ENCODE results near the gene ARHGEF39.

DNA sequence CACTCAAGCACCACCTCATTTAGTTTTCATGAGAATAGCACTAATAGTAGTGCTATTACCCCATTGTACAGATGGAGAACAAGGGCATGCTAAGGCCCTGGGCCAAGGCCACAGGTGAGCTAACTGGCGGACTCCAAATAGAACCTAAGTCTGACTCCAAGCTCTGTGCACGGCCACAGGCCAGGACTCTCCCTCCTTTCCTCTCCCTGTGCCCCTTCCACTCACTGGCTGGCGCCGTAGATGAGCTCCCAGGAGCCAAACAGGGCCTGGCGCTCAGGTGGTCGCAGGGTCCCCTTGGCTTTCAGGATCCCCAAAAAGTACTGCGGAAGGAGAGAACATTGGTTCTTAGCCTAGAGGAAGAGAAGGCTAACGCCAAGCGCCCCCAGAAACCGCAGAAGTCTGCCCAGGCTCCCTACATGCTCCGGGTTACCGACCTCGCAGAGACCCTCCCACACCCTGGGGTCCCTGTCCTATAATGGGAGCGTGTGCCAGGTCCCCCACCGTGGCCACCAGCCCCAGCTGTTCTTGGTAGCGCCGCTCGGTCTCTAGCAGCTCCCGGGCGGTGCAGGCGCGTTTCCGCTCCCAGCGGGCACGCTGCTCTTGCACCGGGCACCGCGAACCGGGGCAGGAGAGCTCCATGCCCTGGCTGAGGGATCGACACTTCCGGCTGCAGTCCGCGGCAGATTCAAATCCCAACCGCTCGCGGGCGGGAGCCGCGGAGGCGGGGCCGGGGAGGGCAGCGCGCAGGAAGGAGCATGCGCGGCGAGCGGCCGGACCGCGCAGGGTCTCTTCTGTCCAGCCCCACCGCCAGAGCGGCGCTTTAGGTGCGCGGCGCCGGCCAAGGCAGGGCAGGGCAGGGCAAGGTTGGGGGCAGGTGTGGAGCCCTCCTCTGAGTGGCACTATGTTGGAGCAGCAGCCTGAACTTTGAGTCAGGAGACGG, at the start of gene ARHGEF39:
- TF ChIP-seq, protein P1, sequence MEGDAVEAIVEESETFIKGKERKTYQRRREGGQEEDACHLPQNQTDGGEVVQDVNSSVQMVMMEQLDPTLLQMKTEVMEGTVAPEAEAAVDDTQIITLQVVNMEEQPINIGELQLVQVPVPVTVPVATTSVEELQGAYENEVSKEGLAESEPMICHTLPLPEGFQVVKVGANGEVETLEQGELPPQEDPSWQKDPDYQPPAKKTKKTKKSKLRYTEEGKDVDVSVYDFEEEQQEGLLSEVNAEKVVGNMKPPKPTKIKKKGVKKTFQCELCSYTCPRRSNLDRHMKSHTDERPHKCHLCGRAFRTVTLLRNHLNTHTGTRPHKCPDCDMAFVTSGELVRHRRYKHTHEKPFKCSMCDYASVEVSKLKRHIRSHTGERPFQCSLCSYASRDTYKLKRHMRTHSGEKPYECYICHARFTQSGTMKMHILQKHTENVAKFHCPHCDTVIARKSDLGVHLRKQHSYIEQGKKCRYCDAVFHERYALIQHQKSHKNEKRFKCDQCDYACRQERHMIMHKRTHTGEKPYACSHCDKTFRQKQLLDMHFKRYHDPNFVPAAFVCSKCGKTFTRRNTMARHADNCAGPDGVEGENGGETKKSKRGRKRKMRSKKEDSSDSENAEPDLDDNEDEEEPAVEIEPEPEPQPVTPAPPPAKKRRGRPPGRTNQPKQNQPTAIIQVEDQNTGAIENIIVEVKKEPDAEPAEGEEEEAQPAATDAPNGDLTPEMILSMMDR (IDR thresholded peaks at IDR 0.05) = peak in 1 of 6 experiments; percentile 17
- peak in 1 of 2 donors; percentile 53 for TF ChIP-seq POLR2A (IDR thresholded peaks at IDR 0.05)

All from thyroid gland (tissue), 4 donors.